K562 (cell line): ENCODE measurements around the gene MPND. TPM values are rescaled to one million over a fixed set of nuclear protein-coding genes. Genes with fewer than 3 reads are reported as not detected.
A peak's percentile ranks its signal among the peaks of the same experiment; 100 is the strongest.

Source experiments
- BDP1 ChIP-seq: IDR thresholded peaks from 3 replicates; pipeline ENCODE4 v1.6.1; 2011; ENCODE audit not compliant: insufficient read length, insufficient read depth
- BRD9 ChIP-seq: fragments of 450-650 bp; IDR thresholded peaks from 2 replicates; pipeline ENCODE4 v1.6.1; 2018; ENCODE audit warnings: low read depth; ENCODE audit not compliant: partially characterized antibody
- CAMTA2 ChIP-seq: fragments of 250-450 bp; sonication (Bioruptor Pico); conservative IDR thresholded peaks from 2 replicates; pipeline ENCODE4 v1.5.1; 2022
- CLOCK ChIP-seq: fragments of 250-450 bp; sonication (Bioruptor Pico); IDR thresholded peaks from 2 replicates; pipeline ENCODE4 v1.4.0; 2020; ENCODE audit warnings: mild to moderate bottlenecking, moderate library complexity, borderline replicate concordance
- CREB3L1 ChIP-seq: fragments of 450-650 bp; IDR thresholded peaks from 2 replicates; pipeline ENCODE4 v1.6.1; 2014; ENCODE audit warnings: low read depth, mild to moderate bottlenecking, moderate library complexity, borderline replicate concordance
- FOXO4 ChIP-seq: fragments of 450-650 bp; formaldehyde crosslinking; IDR thresholded peaks from 2 replicates; pipeline ENCODE4 v1.4.0; 2020; ENCODE audit warnings: mild to moderate bottlenecking, moderate library complexity
- FOXP1 ChIP-seq: sonication (generic); formaldehyde crosslinking; IDR thresholded peaks from 2 replicates; pipeline ENCODE4 v1.8.0; 2022; ENCODE audit warnings: mild to moderate bottlenecking, missing genetic modification reagents
- HNRNPK ChIP-seq: fragments of 200-400 bp; formaldehyde crosslinking; IDR thresholded peaks from one replicate; pipeline ENCODE4 v1.6.1; 2018; ENCODE audit warnings: mild to moderate bottlenecking, low read depth, low read length; ENCODE audit not compliant: poor library complexity, severe bottlenecking
- LARP7 ChIP-seq: fragments of 450-650 bp; IDR thresholded peaks from 2 replicates; pipeline ENCODE4 v1.6.1; 2016
- LEF1 ChIP-seq: fragments of 450-650 bp; IDR thresholded peaks from 2 replicates; pipeline ENCODE4 v1.6.1; 2016; ENCODE audit warnings: mild to moderate bottlenecking
- MNT ChIP-seq, 2 experiments: fragments of 450-650 bp; conservative IDR thresholded peaks; 2 replicates each; pipeline ENCODE4 v1.6.1; 2017; ENCODE audit warnings: mild to moderate bottlenecking in 2 of 2, moderate library complexity in 2 of 2
- PHF20 ChIP-seq: fragments of 450-650 bp; IDR thresholded peaks from 2 replicates; pipeline ENCODE4 v1.6.1; 2018; ENCODE audit not compliant: partially characterized antibody
- RCOR1 ChIP-seq, 2 experiments: IDR thresholded peaks; 2 replicates each; pipeline ENCODE4 v1.6.1; 2012; ENCODE audit warnings: low read depth in 2 of 2, low read length in 2 of 2, borderline replicate concordance in 1 of 2, improper control_type of control experiment in 1 of 2
- SETDB1 ChIP-seq: IDR thresholded peaks from one replicate; pipeline ENCODE4 v1.6.1; 2012; ENCODE audit warnings: low read length, control low read depth, inconsistent platforms
- SOX6 ChIP-seq: fragments of 450-650 bp; IDR thresholded peaks from 2 replicates; pipeline ENCODE4 v1.6.1; 2014; ENCODE audit warnings: mild to moderate bottlenecking
- USF2 ChIP-seq: sonication (generic); formaldehyde crosslinking; IDR thresholded peaks from 2 replicates; pipeline ENCODE4 v1.5.0; 2020; ENCODE audit warnings: missing genetic modification reagents
- ZC3H4 ChIP-seq: sonication (generic); formaldehyde crosslinking; IDR thresholded peaks from 2 replicates; pipeline ENCODE4 v1.9.0; 2021; ENCODE audit warnings: missing genetic modification reagents, borderline replicate concordance
- ZNF184 ChIP-seq: sonication (generic); formaldehyde crosslinking; IDR thresholded peaks from 2 replicates; pipeline ENCODE4 v1.5.0; 2020; ENCODE audit warnings: missing genetic modification reagents
- ZNF41 ChIP-seq: fragments of 250-450 bp; sonication (Bioruptor Pico); conservative IDR thresholded peaks from 2 replicates; pipeline ENCODE4 v1.4.0; 2020; ENCODE audit warnings: mild to moderate bottlenecking
- ZNF507 ChIP-seq: conservative IDR thresholded peaks from 2 replicates; pipeline ENCODE4 v1.6.1; 2017; ENCODE audit warnings: missing genetic modification characterization, missing compliant biosample characterization
- ZNF766 ChIP-seq: fragments of 200-800 bp; sonication (Bioruptor generic); conservative IDR thresholded peaks from 2 replicates; pipeline ENCODE4 v1.6.1; 2016; ENCODE audit warnings: missing genetic modification characterization, missing compliant biosample characterization
- ZNF785 ChIP-seq: fragments of 250-450 bp; sonication (Bioruptor Pico); IDR thresholded peaks from 2 replicates; pipeline ENCODE4 v1.4.0; 2020; ENCODE audit warnings: mild to moderate bottlenecking
- polyA plus RNA-seq, 8 experiments: library from polyadenylated mRNA; depleted of rRNA in 4 of 8; stranded (reverse) in 5 of 8; unstranded in 3 of 8; fragments of >200 nt; fragmentation: Nextera tagmentation in 2 of 8; fragmentation: Illumina TruSeq in 1 of 8; extraction: Ambion mirVana in 2 of 8; extraction: Trizol in 1 of 8; gene quantifications; 2 replicates each; pipeline versions ENCODE4 v1.2.1 to v1.2.3, GENCODE V29; 2011 to 2014; ENCODE audit warnings: inconsistent platforms in 1 of 8, missing spikeins in 1 of 8
- total RNA-seq, 7 experiments: library from RNA; depleted of rRNA in 6 of 7; stranded (reverse); fragments of >200 nt in 6 of 7; fragmentation: Illumina TruSeq in 2 of 7; extraction: Trizol in 2 of 7; gene quantifications; 2 replicates each; pipeline versions ENCODE4 v1.2.1 to v1.2.3, GENCODE V29; 2011 to 2021; ENCODE audit warnings: low replicate concordance in 1 of 7

MPND gene
- total and polyA plus RNA-seq, 9 of the 15 experiments (the other 6 are each of a cell fraction or from before 2014, with no cell fraction given): 0.25 to 14.0 (median 3.9) TPM

- TF ChIP-seq FOXO4 (no peak), CAMTA2 (CRISPR knock-in tag) (no peak), LARP7 (no peak), RCOR1 (IDR thresholded peaks at IDR 0.05; ENCODE audit: borderline replicate concordance in 1 of 2, low read depth in 2 of 2, low read length in 2 of 2) (peak in 1 of 2 experiments; percentile 76; a peak in 2 of 4 replicates), CREB3L1 (peak; percentile 77), ZNF41 (no peak), ZNF184 (CRISPR knock-in tag) (no peak), SETDB1 (no peak), ZNF507 (tag) (no peak), LEF1 (no peak), BRD9 (no peak), SOX6 (no peak), MNT (conservative IDR thresholded peaks at IDR 0.05) (no peak), ZNF785 (CRISPR knock-in tag) (no peak), BDP1 (no peak), FOXP1 (CRISPR knock-in tag) (no peak), ZC3H4 (no peak), PHF20 (no peak), USF2 (CRISPR knock-in tag) (no peak), ZNF766 (CRISPR knock-in tag) (no peak), CLOCK (CRISPR knock-in tag) (no peak), HNRNPK (no peak)
Measured at GRCh38 chr19:4304538-4305256, 38.7 kb upstream of the MPND start, which contains the start of gene FSD1 (continued).
